HCT116 (cell line): ENCODE data around the gene HSPG2. TPM values are rescaled to one million over a fixed set of nuclear protein-coding genes. Genes with fewer than 3 reads are reported as not detected.

Experiments used
- ATAC-seq: fragments of 200-7000 bp; cut with Tn5 transposase; 2 replicates; pipeline ENCODE4 v1.9.1; 2020; ENCODE audit warnings: mild to moderate bottlenecking, moderate library complexity
- BruUV-seq: library from RNA; stranded (reverse); fragments of 400-500 nt; replicated peaks from 2 replicates; lab custom pipeline; 2021; lab: Mats Ljungman, UMichigan
- CTCF ChIA-PET: fragments of 300-600 bp; sonication (Branson Sonifier 250); formaldehyde crosslinking; loops from one replicate; lab custom pipeline; 2021; ENCODE audit warnings: antibody characterized with exemption; lab: Charles Lee
- POLR2A ChIA-PET: fragments of 300-600, 350-600 bp; sonication (Branson Sonifier 250); formaldehyde crosslinking; loops from one replicate; lab custom pipeline; 2021; ENCODE audit warnings: antibody characterized with exemption; lab: Charles Lee
- RAD21 ChIA-PET, 2 experiments: fragments of 300-600 bp; sonication (Branson Sonifier 250); formaldehyde crosslinking; loops; one replicate each; lab custom pipeline; 2023; ENCODE audit warnings: low total read pairs in 2 of 2; ENCODE audit not compliant: uncharacterized antibody in 2 of 2, unreplicated experiment in 2 of 2, low non-redundant PET in 1 of 2; lab: Charles Lee
- DNase-seq: peaks from one replicate; pipeline ENCODE4 v3.0.0-alpha.2; 2010; ENCODE audit warnings: low read depth, low spot score
- H2AFZ ChIP-seq: fragments of 200-600 bp; shearing (Covaris generic), sonication (generic); 2 replicates; pipeline ENCODE4 v1.6.1; 2017; ENCODE audit warnings: low read depth, mixed run types, mixed read lengths, antibody characterized with exemption, low read length; ENCODE audit not compliant: poor library complexity, severe bottlenecking
- H3K27ac ChIP-seq: 2 replicates; pipeline ENCODE4 v1.5.1; 2012; ENCODE audit warnings: low read depth, low read length
- H3K27me3 ChIP-seq: fragments of 200-600 bp; sonication (generic); 2 replicates; pipeline ENCODE4 v1.6.1; 2016; ENCODE audit warnings: mixed run types, low read length, mixed read lengths; ENCODE audit not compliant: insufficient read depth
- H3K36me3 ChIP-seq, 2 experiments: fragments of 200-500 bp in 1 of 2; fragments of 200-600 bp in 1 of 2; sonication (Bioruptor generic) in 1 of 2; sonication (generic) in 1 of 2; 2 replicates each; pipeline versions ENCODE4 v1.5.1 to v1.6.1; 2014 to 2016; ENCODE audit warnings: low read length in 2 of 2, inconsistent platforms in 1 of 2, mixed read lengths in 1 of 2, mixed run types in 1 of 2; ENCODE audit not compliant: insufficient read depth in 2 of 2, control insufficient read depth in 1 of 2
- H3K4me1 ChIP-seq, 2 experiments: fragments of 200-600 bp in 1 of 2; sonication (generic) in 1 of 2; 2 replicates each; pipeline versions ENCODE4 v1.5.1 to v1.6.1; 2012 to 2017; ENCODE audit warnings: low read length in 2 of 2, inconsistent platforms in 1 of 2, mild to moderate bottlenecking in 1 of 2, mixed read lengths in 1 of 2, mixed run types in 1 of 2, moderate library complexity in 1 of 2; ENCODE audit not compliant: insufficient read depth in 2 of 2, control insufficient read depth in 1 of 2
- H3K4me2 ChIP-seq: fragments of 200-600 bp; sonication (generic); 2 replicates; pipeline ENCODE4 v1.6.1; 2017; ENCODE audit warnings: mixed run types, low read length, mixed read lengths
- H3K4me3 ChIP-seq, 2 experiments: fragments of 200-600 bp in 1 of 2; sonication (generic) in 1 of 2; replicated peaks in 1 of 2; 2 replicates each; pipeline ENCODE4 v1.5.1; 2011 to 2016; ENCODE audit warnings: low read length in 2 of 2, control low read depth in 1 of 2, low read depth in 1 of 2, mild to moderate bottlenecking in 1 of 2, mixed read lengths in 1 of 2, mixed run types in 1 of 2
- H3K79me2 ChIP-seq: fragments of 200-600 bp; sonication (generic); 2 replicates; pipeline ENCODE4 v1.6.1; 2017; ENCODE audit warnings: mild to moderate bottlenecking, mixed run types, low read length, moderate library complexity, mixed read lengths; ENCODE audit not compliant: insufficient read depth
- H3K9ac ChIP-seq: fragments of 200-600 bp; sonication (generic); 2 replicates; pipeline ENCODE4 v1.6.1; 2016; ENCODE audit warnings: low read length, mixed read lengths
- H3K9me2 ChIP-seq: fragments of 200-600 bp; sonication (generic), shearing (Covaris generic); 2 replicates; pipeline ENCODE4 v1.6.1; 2017; ENCODE audit warnings: mixed run types, mild to moderate bottlenecking, moderate library complexity; ENCODE audit not compliant: insufficient read depth
- H3K9me3 ChIP-seq, 2 experiments: fragments of 200-500 bp in 1 of 2; fragments of 200-600 bp in 1 of 2; sonication (Bioruptor generic) in 1 of 2; sonication (generic) in 1 of 2; 2 replicates each; pipeline ENCODE4 v1.6.1; 2014 to 2017; ENCODE audit warnings: low read length in 2 of 2, mixed read lengths in 2 of 2, inconsistent platforms in 1 of 2, low read depth in 1 of 2, mild to moderate bottlenecking in 1 of 2, mixed run types in 1 of 2, moderate library complexity in 1 of 2; ENCODE audit not compliant: control insufficient read depth in 1 of 2, insufficient read depth in 1 of 2
- H4K20me1 ChIP-seq: fragments of 200-600 bp; sonication (generic), shearing (Covaris generic); 2 replicates; pipeline ENCODE4 v1.6.1; 2017; ENCODE audit warnings: mixed run types, mild to moderate bottlenecking, moderate library complexity; ENCODE audit not compliant: insufficient read depth
- ATF3 ChIP-seq: IDR thresholded peaks from 2 replicates; pipeline ENCODE4 v1.6.1; 2012
- CBX3 ChIP-seq: IDR thresholded peaks from 2 replicates; pipeline ENCODE4 v1.6.1; 2012; ENCODE audit warnings: low read depth
- EGR1 ChIP-seq: IDR thresholded peaks from 2 replicates; pipeline ENCODE4 v1.6.1; 2012; ENCODE audit warnings: low read depth
- EZH2phosphoT487 ChIP-seq: fragments of 200-600 bp; IDR thresholded peaks from 2 replicates; pipeline ENCODE4 v1.6.1; 2018; ENCODE audit warnings: antibody characterized with exemption, borderline replicate concordance
- JUND ChIP-seq: IDR thresholded peaks from 2 replicates; pipeline ENCODE4 v1.6.1; 2012
- TCF7L2 ChIP-seq: IDR thresholded peaks from 2 replicates; pipeline ENCODE4 v1.7.0; 2011; ENCODE audit warnings: borderline replicate concordance, inconsistent platforms; ENCODE audit not compliant: insufficient read depth, insufficient read length; ENCODE audit errors: extremely low read depth
- YY1 ChIP-seq: IDR thresholded peaks from 2 replicates; pipeline ENCODE4 v1.6.1; 2011; ENCODE audit warnings: low read length, low read depth, moderate library complexity, mild to moderate bottlenecking; ENCODE audit not compliant: insufficient replicate concordance; ENCODE audit errors: extremely low read depth
- ZFX ChIP-seq: fragments of 450-650 bp; IDR thresholded peaks from 2 replicates; pipeline ENCODE4 v1.6.1; 2017
- intact Hi-C: fragments of 100-400 bp; cut with micrococcal nuclease; formaldehyde crosslinking; loops from 2 replicates; pipeline ENCODE4 v1.10.0; 2022
- total RNA-seq: library from RNA; stranded (reverse); gene quantifications from one replicate; pipeline ENCODE4 v1.2.1, GENCODE V29; 2021; ENCODE audit not compliant: unreplicated experiment
- TF ChIP-seq, protein P1 (sequence below): IDR thresholded peaks from 2 replicates; pipeline ENCODE4 v1.6.1; 2012

HSPG2 gene
- total RNA-seq, 1 experiment from 2014 or later: 55.7 TPM

DNA sequence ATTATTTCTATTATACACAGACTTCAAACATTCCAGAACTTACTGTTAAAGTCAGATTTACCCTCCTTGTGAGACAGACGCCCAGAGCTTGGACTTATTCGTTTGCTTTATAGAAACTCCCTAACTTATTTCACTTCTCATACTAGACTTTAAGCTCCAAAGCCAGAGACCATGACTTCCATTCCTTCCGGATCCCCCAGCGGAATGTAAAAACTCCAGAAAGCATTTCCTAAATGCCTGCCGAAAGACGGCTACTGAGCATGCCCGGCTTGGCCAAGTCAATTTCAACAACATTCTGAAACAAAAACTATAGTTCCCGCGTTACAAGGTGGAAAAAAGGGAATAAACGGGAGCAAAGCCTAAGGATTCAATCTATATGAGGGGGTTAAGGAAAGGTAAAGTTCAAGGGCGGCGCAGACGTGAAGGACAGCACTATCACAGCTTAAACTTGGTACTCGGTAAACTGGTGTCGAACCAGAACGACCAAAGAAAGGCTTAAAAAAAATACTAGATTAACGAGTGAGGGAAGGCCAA lies 155.2 kb downstream of the HSPG2 start:
- TF ChIP-seq ATF3 (no peak), EZH2phosphoT487 (no peak), JUND (no peak), EGR1 (no peak), ZFX (no peak), YY1 (no peak), CBX3 (no peak), TCF7L2 (no peak)
- TF ChIP-seq, protein P1, sequence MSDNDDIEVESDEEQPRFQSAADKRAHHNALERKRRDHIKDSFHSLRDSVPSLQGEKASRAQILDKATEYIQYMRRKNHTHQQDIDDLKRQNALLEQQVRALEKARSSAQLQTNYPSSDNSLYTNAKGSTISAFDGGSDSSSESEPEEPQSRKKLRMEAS: no peak
- H3K9me3 ChIP-seq: no peaks in the 10 kb centered on the region
- no peaks in the 10 kb centered on the region for H3K36me3 ChIP-seq
- H3K27ac ChIP-seq: peak overlapping the region; percentile 81
- H3K4me3 ChIP-seq: peak overlapping the region; percentile 67 to 78
- RAD21 ChIA-PET: interaction anchor here in 1 of 2 experiments (0.6 to 1.2 kb wide), 2 partner anchors 143 to 191 kb away, joined by 3 read pairs; no protein-coding TSS in a partner anchor
- peak overlapping the region; percentile 77 for H3K9ac ChIP-seq
- H4K20me1 ChIP-seq: no peaks in the 10 kb centered on the region
- H3K4me2 ChIP-seq: peak overlapping the region; percentile 83
- H3K27me3 ChIP-seq: no peaks in the 10 kb centered on the region
- POLR2A ChIA-PET: interaction anchor here (1.0 to 1.7 kb wide), 4 partner anchors 7 to 54 kb away, joined by 3 to 4 read pairs (median 4); no protein-coding TSS in a partner anchor
- no peak overlapping the region for H2AFZ ChIP-seq
- DNase-seq (no peak), ATAC-seq (no peak)
- peaks cover 10 to 26% of the 10 kb centered on the region in 2 experiments; a peak in 3 of 4 replicates for H3K4me1 ChIP-seq
- TSS peak; percentile 71 for BruUV-seq
- peaks cover 59% of the 10 kb centered on the region for H3K79me2 ChIP-seq
- intact Hi-C loops: loop anchor here (5.0 kb wide), 1 partner anchor 155 kb away; the partner anchor contains the start of gene HSPG2
- no peaks in the 10 kb centered on the region for H3K9me2 ChIP-seq
- CTCF ChIA-PET: interaction anchor here (1.0 to 1.5 kb wide), 2 partner anchors 158 to 241 kb away, joined by 3 read pairs; no protein-coding TSS in a partner anchor
